SK-N-SH (cell line): ENCODE measurements around the gene NCS1. TPM values are rescaled to one million over a fixed set of nuclear protein-coding genes. Genes with fewer than 3 reads are reported as not detected.

Experiments used
- CTCF ChIA-PET: fragments of 300-600, 350-600 bp; formaldehyde crosslinking; extraction: SDS; loops from one replicate; lab custom pipeline; 2021; lab: Yijun Ruan, JAX
- POLR2A ChIA-PET: fragments of 350-600 bp; sonication (Branson Sonifier 250); formaldehyde crosslinking; extraction: SDS; loops from one replicate; lab custom pipeline; 2020; ENCODE audit warnings: antibody characterized with exemption, inconsistent platforms; lab: Yijun Ruan, JAX
- DNase-seq: peaks from one replicate; pipeline ENCODE4 v3.0.0; 2012
- H2AFZ ChIP-seq: fragments of 200-600 bp; sonication (generic); 2 replicates; pipeline ENCODE4 v1.8.1; 2016; ENCODE audit warnings: antibody characterized with exemption, mild to moderate bottlenecking, low read depth
- H3F3A ChIP-seq: fragments of 200-600 bp; sonication (generic); replicated peaks from 2 replicates; pipeline ENCODE3; 2016; ENCODE audit warnings: antibody characterized with exemption, mild to moderate bottlenecking; ENCODE audit not compliant: insufficient read depth
- H3K27ac ChIP-seq, 2 experiments: fragments of 200-500 bp in 1 of 2; fragments of 200-600 bp in 1 of 2; sonication (Bioruptor generic) in 1 of 2; sonication (generic), shearing (Covaris generic) in 1 of 2; 2 replicates each; pipeline versions ENCODE4 v1.5.1 to v1.6.1; 2014 to 2016; ENCODE audit warnings: low read depth in 2 of 2, inconsistent platforms in 1 of 2, low read length in 1 of 2, mild to moderate bottlenecking in 1 of 2, mixed read lengths in 1 of 2
- H3K27me3 ChIP-seq: fragments of 200-600 bp; sonication (generic), shearing (Covaris generic); 2 replicates; pipeline ENCODE4 v1.6.1; 2016; ENCODE audit warnings: mixed run types; ENCODE audit not compliant: insufficient read depth
- H3K36me3 ChIP-seq, 2 experiments: fragments of 200-500 bp in 1 of 2; fragments of 200-600 bp in 1 of 2; sonication (Bioruptor generic) in 1 of 2; sonication (generic) in 1 of 2; replicated peaks in 1 of 2; 2 replicates each; pipeline versions ENCODE3 to v1.5.1; 2014 to 2016; ENCODE audit warnings: low read length in 1 of 2, mild to moderate bottlenecking in 1 of 2; ENCODE audit not compliant: insufficient read depth in 2 of 2, control insufficient read depth in 1 of 2
- H3K4me1 ChIP-seq, 2 experiments: fragments of 200-500 bp in 1 of 2; fragments of 200-600 bp in 1 of 2; sonication (Bioruptor generic) in 1 of 2; sonication (generic), shearing (Covaris generic) in 1 of 2; 2 replicates each; pipeline versions ENCODE4 v1.5.1 to v1.6.1; 2014 to 2016; ENCODE audit warnings: low read depth in 1 of 2, low read length in 1 of 2, mixed run types in 1 of 2; ENCODE audit not compliant: insufficient read depth in 2 of 2, control insufficient read depth in 1 of 2
- H3K4me2 ChIP-seq: fragments of 200-600 bp; sonication (generic), shearing (Covaris generic); 2 replicates; pipeline ENCODE4 v1.6.1; 2017; ENCODE audit warnings: mixed run types
- H3K4me3 ChIP-seq, 2 experiments: fragments of 200-500 bp in 1 of 2; fragments of 200-600 bp in 1 of 2; sonication (Bioruptor generic) in 1 of 2; sonication (generic), shearing (Covaris generic) in 1 of 2; 2 replicates each; pipeline versions ENCODE4 v1.5.1 to v1.8.1; 2014 to 2016; ENCODE audit warnings: low read depth in 2 of 2, inconsistent platforms in 1 of 2, low read length in 1 of 2, mild to moderate bottlenecking in 1 of 2, mixed read lengths in 1 of 2, moderate library complexity in 1 of 2
- H3K79me2 ChIP-seq: fragments of 200-600 bp; sonication (generic); 2 replicates; pipeline ENCODE4 v1.8.1; 2017; ENCODE audit warnings: mild to moderate bottlenecking; ENCODE audit not compliant: insufficient read depth
- H3K9ac ChIP-seq: fragments of 200-600 bp; sonication (generic); 2 replicates; pipeline ENCODE4 v1.6.1; 2017; ENCODE audit warnings: mixed run types
- H3K9me2 ChIP-seq: fragments of 200-600 bp; sonication (generic); 2 replicates; pipeline ENCODE4 v1.6.1; 2017; ENCODE audit warnings: mixed run types
- H3K9me3 ChIP-seq: fragments of 200-600 bp; sonication (generic); 2 replicates; pipeline ENCODE4 v1.6.1; 2017; ENCODE audit warnings: mixed run types, mild to moderate bottlenecking, moderate library complexity
- H4K20me1 ChIP-seq: fragments of 200-600 bp; sonication (generic); 2 replicates; pipeline ENCODE4 v1.6.1; 2017; ENCODE audit warnings: mild to moderate bottlenecking, mixed run types; ENCODE audit not compliant: insufficient read depth
- ELF1 ChIP-seq: IDR thresholded peaks from 2 replicates; pipeline ENCODE4 v1.4.0; 2012
- FOSL2 ChIP-seq: IDR thresholded peaks from 2 replicates; pipeline ENCODE4 v1.4.0; 2012; ENCODE audit warnings: low read depth, mild to moderate bottlenecking, moderate library complexity, borderline replicate concordance
- FOXM1 ChIP-seq: IDR thresholded peaks from 2 replicates; pipeline ENCODE4 v1.4.0; 2012; ENCODE audit warnings: low read depth, mild to moderate bottlenecking
- MEF2A ChIP-seq: IDR thresholded peaks from 2 replicates; pipeline ENCODE4 v1.4.0; 2012; ENCODE audit warnings: low read depth, borderline replicate concordance
- POLR2AphosphoS5 ChIP-seq: IDR thresholded peaks from 2 replicates; pipeline ENCODE4 v1.6.1; 2012; ENCODE audit warnings: low read depth, low read length
- RAD21 ChIP-seq: IDR thresholded peaks from 2 replicates; pipeline ENCODE4 v1.6.1; 2012; ENCODE audit warnings: mild to moderate bottlenecking, low read length
- RCOR1 ChIP-seq: fragments of 150-350 bp; IDR thresholded peaks from 2 replicates; pipeline ENCODE4 v1.6.1; 2017; ENCODE audit warnings: antibody characterized with exemption, low read length
- SIN3A ChIP-seq: IDR thresholded peaks from 2 replicates; pipeline ENCODE4 v1.6.1; 2012; ENCODE audit warnings: low read depth, mild to moderate bottlenecking, low read length, moderate library complexity, borderline replicate concordance
- TCF12 ChIP-seq: IDR thresholded peaks from 2 replicates; pipeline ENCODE4 v1.4.0; 2012
- YY1 ChIP-seq: IDR thresholded peaks from 2 replicates; pipeline ENCODE4 v1.4.0; 2012; ENCODE audit warnings: low read depth, mild to moderate bottlenecking
- WGBS: methylation state at CpG from one replicate; pipeline ENCODE4 v1.1.6; 2017; ENCODE audit warnings: low lambda C conversion rate; 5-methylcytosine and 5-hydroxymethylcytosine counted together
- polyA plus RNA-seq, 3 experiments: library from polyadenylated mRNA; depleted of rRNA; stranded (reverse); fragments of >200 nt; gene quantifications; 2 replicates each; pipeline ENCODE4 v1.2.3, GENCODE V29; 2012
- TF ChIP-seq, protein P1 (sequence below): IDR thresholded peaks from 2 replicates; pipeline ENCODE4 v1.4.0; 2012; ENCODE audit warnings: low read depth, borderline replicate concordance
- TF ChIP-seq, protein P2 (sequence below): fragments of 150-350 bp; IDR thresholded peaks from 2 replicates; pipeline ENCODE4 v1.6.1; 2016; ENCODE audit warnings: mild to moderate bottlenecking, low read depth, low read length
- TF ChIP-seq, protein P3 (sequence below): IDR thresholded peaks from 2 replicates; pipeline ENCODE4 v1.4.0; 2012; ENCODE audit warnings: low read depth
- TF ChIP-seq, protein P4 (sequence below): IDR thresholded peaks from 2 replicates; pipeline ENCODE4; 2012

The NCS1 gene
- polyA plus RNA-seq, 1 of the 3 experiments (the other 2 are of a cell fraction), result 40.6 TPM

DNA sequence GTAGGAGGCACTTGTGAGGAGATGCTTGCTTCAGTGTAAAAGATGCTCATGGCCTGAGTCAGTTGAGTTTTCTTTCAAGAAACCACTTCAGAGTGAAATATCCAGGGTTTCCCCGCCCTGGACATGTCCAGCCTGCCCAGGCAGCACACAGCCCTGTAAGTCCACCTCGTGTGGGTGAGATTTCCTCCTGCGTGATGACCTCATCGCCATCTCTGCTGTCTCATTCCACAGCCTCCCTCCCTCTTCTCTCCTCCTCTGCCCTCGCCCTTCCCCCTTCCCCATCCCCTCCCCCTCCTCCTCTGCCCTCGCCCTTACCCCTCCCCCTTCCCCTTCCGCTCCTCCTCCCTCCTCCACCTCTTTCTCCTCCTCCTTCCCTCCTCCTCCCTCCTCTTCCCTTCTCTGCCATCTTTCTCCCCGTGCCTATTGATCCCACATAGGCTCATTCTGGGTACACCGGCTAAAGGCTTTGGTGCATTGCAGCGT, 34.0 kb upstream of the NCS1 start:
- H3K4me1 ChIP-seq, result peaks cover 24 to 30% of the 10 kb centered on the region in 2 experiments; a peak in 3 of 4 replicates
- no peaks in the 10 kb centered on the region for H3K79me2 ChIP-seq
- 43% methylated on average over 10 of the region's 10 CpGs for WGBS
- TF ChIP-seq, protein P1, sequence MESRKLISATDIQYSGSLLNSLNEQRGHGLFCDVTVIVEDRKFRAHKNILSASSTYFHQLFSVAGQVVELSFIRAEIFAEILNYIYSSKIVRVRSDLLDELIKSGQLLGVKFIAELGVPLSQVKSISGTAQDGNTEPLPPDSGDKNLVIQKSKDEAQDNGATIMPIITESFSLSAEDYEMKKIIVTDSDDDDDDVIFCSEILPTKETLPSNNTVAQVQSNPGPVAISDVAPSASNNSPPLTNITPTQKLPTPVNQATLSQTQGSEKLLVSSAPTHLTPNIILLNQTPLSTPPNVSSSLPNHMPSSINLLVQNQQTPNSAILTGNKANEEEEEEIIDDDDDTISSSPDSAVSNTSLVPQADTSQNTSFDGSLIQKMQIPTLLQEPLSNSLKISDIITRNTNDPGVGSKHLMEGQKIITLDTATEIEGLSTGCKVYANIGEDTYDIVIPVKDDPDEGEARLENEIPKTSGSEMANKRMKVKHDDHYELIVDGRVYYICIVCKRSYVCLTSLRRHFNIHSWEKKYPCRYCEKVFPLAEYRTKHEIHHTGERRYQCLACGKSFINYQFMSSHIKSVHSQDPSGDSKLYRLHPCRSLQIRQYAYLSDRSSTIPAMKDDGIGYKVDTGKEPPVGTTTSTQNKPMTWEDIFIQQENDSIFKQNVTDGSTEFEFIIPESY, result no peak
- TF ChIP-seq, protein P2, sequence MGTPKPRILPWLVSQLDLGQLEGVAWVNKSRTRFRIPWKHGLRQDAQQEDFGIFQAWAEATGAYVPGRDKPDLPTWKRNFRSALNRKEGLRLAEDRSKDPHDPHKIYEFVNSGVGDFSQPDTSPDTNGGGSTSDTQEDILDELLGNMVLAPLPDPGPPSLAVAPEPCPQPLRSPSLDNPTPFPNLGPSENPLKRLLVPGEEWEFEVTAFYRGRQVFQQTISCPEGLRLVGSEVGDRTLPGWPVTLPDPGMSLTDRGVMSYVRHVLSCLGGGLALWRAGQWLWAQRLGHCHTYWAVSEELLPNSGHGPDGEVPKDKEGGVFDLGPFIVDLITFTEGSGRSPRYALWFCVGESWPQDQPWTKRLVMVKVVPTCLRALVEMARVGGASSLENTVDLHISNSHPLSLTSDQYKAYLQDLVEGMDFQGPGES, result no peak
- no peak for TF ChIP-seq RCOR1
- no peak for TF ChIP-seq ELF1
- no peak for TF ChIP-seq MEF2A
- no peak for TF ChIP-seq SIN3A
- 0 out of 2 replicates have a peak, but pooled peaks have one; percentile 42 for TF ChIP-seq POLR2AphosphoS5
- 0 out of 2 replicates have a peak, but pooled peaks have one; percentile 53 for TF ChIP-seq YY1
- no peak for TF ChIP-seq RAD21
- TF ChIP-seq, protein P3, sequence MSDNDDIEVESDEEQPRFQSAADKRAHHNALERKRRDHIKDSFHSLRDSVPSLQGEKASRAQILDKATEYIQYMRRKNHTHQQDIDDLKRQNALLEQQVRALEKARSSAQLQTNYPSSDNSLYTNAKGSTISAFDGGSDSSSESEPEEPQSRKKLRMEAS, result peak; percentile 81
- peak; percentile 20; the same call in 1 of the 2 replicates for TF ChIP-seq FOSL2
- peak; percentile 34; the same call in 1 of the 2 replicates for TF ChIP-seq TCF12
- TF ChIP-seq, protein P4, sequence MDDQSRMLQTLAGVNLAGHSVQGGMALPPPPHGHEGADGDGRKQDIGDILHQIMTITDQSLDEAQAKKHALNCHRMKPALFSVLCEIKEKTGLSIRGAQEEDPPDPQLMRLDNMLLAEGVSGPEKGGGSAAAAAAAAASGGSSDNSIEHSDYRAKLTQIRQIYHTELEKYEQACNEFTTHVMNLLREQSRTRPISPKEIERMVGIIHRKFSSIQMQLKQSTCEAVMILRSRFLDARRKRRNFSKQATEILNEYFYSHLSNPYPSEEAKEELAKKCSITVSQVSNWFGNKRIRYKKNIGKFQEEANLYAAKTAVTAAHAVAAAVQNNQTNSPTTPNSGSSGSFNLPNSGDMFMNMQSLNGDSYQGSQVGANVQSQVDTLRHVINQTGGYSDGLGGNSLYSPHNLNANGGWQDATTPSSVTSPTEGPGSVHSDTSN, result peak; percentile 14; the same call in 1 of the 2 replicates
- no peak for TF ChIP-seq FOXM1
- CTCF ChIA-PET, result interaction anchor here (1.0 kb wide), 1 partner anchor 32 kb away, joined by 3 read pairs; no protein-coding TSS in a partner anchor
- no peak for DNase-seq
- no peak overlapping the region for H3K4me3 ChIP-seq
- H3K9ac ChIP-seq, result peak overlapping the region; percentile 34; the same call in 1 of the 2 replicates
- no peaks in the 10 kb centered on the region for H3K9me3 ChIP-seq
- H4K20me1 ChIP-seq, result no peaks in the 10 kb centered on the region
- peak overlapping the region; percentile 60 to 77; a peak in 3 of 4 replicates for H3K27ac ChIP-seq
- H3F3A ChIP-seq, result peaks cover 23% of the 10 kb centered on the region
- H3K36me3 ChIP-seq, result peaks cover 5 to 19% of the 10 kb centered on the region in 2 experiments
- peak overlapping the region; percentile 42; the same call in 1 of the 2 replicates for H3K4me2 ChIP-seq
- POLR2A ChIA-PET, result no interaction called here
- no peaks in the 10 kb centered on the region for H3K27me3 ChIP-seq
- H2AFZ ChIP-seq, result no peak overlapping the region
- no peaks in the 10 kb centered on the region for H3K9me2 ChIP-seq
